Esophagus squamous epithelium (tissue), 5 donors: Measurements from ENCODE around the gene THRAP3. TPM values are rescaled to one million over a fixed set of nuclear protein-coding genes. Genes with fewer than 3 reads are reported as not detected.

Source experiments
- DNase-seq: peaks from one replicate; lab custom pipeline; 2025; lab: John Stamatoyannopoulos, UW
- H3K27ac ChIP-seq, 4 donors: fragments of 200-600 bp; sonication (generic); one replicate each; pipeline ENCODE4 v1.5.1; 2016 to 2019; ENCODE audit warnings: mild to moderate bottlenecking in 1 of 4
- H3K27me3 ChIP-seq, 4 donors: fragments of 200-600 bp; sonication (generic); 1 replicate in 3 of 4; 2 replicates in 1 of 4; pipeline versions ENCODE4 v1.5.1 to v1.6.0; 2017 to 2021; ENCODE audit warnings: antibody characterized with exemption in 1 of 4
- H3K36me3 ChIP-seq, 3 donors: fragments of 200-600 bp; sonication (generic); one replicate each; pipeline ENCODE4 v1.5.1; 2016 to 2019
- H3K4me1 ChIP-seq, 3 donors: fragments of 200-600 bp; sonication (generic); one replicate each; pipeline ENCODE4 v1.5.1; 2017 to 2019
- H3K4me3 ChIP-seq, 4 donors: fragments of 200-600 bp; sonication (generic); 1 replicate in 3 of 4; 2 replicates in 1 of 4; pipeline ENCODE4 v1.5.1; 2016 to 2019; ENCODE audit warnings: mild to moderate bottlenecking in 2 of 4, moderate library complexity in 1 of 4
- H3K9me3 ChIP-seq, 3 donors: fragments of 200-600 bp; sonication (generic); one replicate each; pipeline ENCODE4 v1.5.1; 2016 to 2019
- CTCF ChIP-seq, 6 experiments: fragments of 450-650 bp in 4 of 6; fragments of 200-600 bp in 2 of 6; sonication (generic) in 2 of 6; IDR thresholded peaks; one replicate each; pipeline ENCODE4 v1.5.1; 2016 to 2019; ENCODE audit warnings: antibody characterized with exemption in 6 of 6, mild to moderate bottlenecking in 4 of 6, moderate library complexity in 4 of 6
- POLR2A ChIP-seq, 4 donors: fragments of 450-650 bp; IDR thresholded peaks; one replicate each; pipeline ENCODE4 v1.6.1; 2017; ENCODE audit warnings: antibody characterized with exemption in 4 of 4, mild to moderate bottlenecking in 4 of 4, moderate library complexity in 3 of 4
- WGBS, 2 donors: methylation state at CpG; one replicate each; pipeline ENCODE4 v1.1.5; 2018; 5-methylcytosine and 5-hydroxymethylcytosine counted together
- intact Hi-C: fragments of 100-400 bp; cut with DNase I; formaldehyde crosslinking; loops from one replicate; pipeline ENCODE4 v1.15.0; 2022
- total RNA-seq, 4 donors: library from RNA; depleted of rRNA; stranded (reverse); fragments of >200 nt; gene quantifications; one replicate each; pipeline ENCODE4 v1.1.0, GENCODE V29; 2016
- donor health status: DM: yes; HTN: yes; CAD: no.

Gene THRAP3
- total RNA-seq, 4 donors from 2014 or later: 56.5 to 83.5 (median 73.6) TPM

- no peak for DNase-seq
- 89 to 94% methylated on average over 8 to 9 of the region's 9 CpGs for WGBS, 2 donors
- Histone ChIP-seq H3K27ac (no peak overlapping the region), H3K27me3 (no peaks in the 10 kb centered on the region), H3K36me3 (no peaks in the 10 kb centered on the region), H3K4me1 (peaks cover 0 to 13% (median 6%) of the 10 kb centered on the region in 3 donors), H3K4me3 (no peak overlapping the region), H3K9me3 (no peaks in the 10 kb centered on the region)
- TF ChIP-seq CTCF (IDR thresholded peaks at IDR 0.05) (no peak), POLR2A (IDR thresholded peaks at IDR 0.05) (no peak)
- intact Hi-C loops: no loop called here
Observed at GRCh38 chr1:36329817-36330216, 105.6 kb downstream of the THRAP3 start.

GRCh38 chr1:36330940-36331339, 106.7 kb downstream of the THRAP3 start:
- intact Hi-C loops: no loop called here
- TF ChIP-seq POLR2A (IDR thresholded peaks at IDR 0.05): no peak
- no peak for TF ChIP-seq CTCF (IDR thresholded peaks at IDR 0.05)
- Histone ChIP-seq H3K27ac (no peak overlapping the region), H3K36me3 (no peaks in the 10 kb centered on the region), H3K4me3 (no peak overlapping the region), H3K27me3 (no peaks in the 10 kb centered on the region), H3K9me3 (no peaks in the 10 kb centered on the region), H3K4me1 (peaks cover 0 to 13% (median 6%) of the 10 kb centered on the region in 3 donors)
- DNase-seq: no peak
- WGBS, 2 donors: 87 to 93% methylated on average over 15 of the region's 15 CpGs

GRCh38 chr1:36337830-36338229, 113.6 kb downstream of the THRAP3 start:
- 87 to 90% methylated on average over 6 of the region's 6 CpGs for WGBS, 2 donors

GRCh38 chr1:36339215-36339614, 115.0 kb downstream of the THRAP3 start:
- intact Hi-C loops: no loop called here
- peaks cover 0 to 51% (median 8%) of the 10 kb centered on the region in 3 donors for H3K36me3 ChIP-seq
- no peak for DNase-seq
- no peak for TF ChIP-seq CTCF (IDR thresholded peaks at IDR 0.05)
- TF ChIP-seq POLR2A (IDR thresholded peaks at IDR 0.05): no peak
- no peak overlapping the region for H3K27ac ChIP-seq
- no peaks in the 10 kb centered on the region for H3K9me3 ChIP-seq
- H3K27me3 ChIP-seq: no peaks in the 10 kb centered on the region
- WGBS, 2 donors: 75 to 83% methylated on average over 3 to 6 of the region's 7 CpGs
- no peak overlapping the region for H3K4me3 ChIP-seq
- peaks cover 3 to 21% (median 18%) of the 10 kb centered on the region in 3 donors for H3K4me1 ChIP-seq

More at GRCh38 chr1:36337830-36338229, 113.6 kb downstream of the THRAP3 start:
- Histone ChIP-seq H3K9me3 (no peaks in the 10 kb centered on the region), H3K4me1 (peaks cover 0 to 11% (median 10%) of the 10 kb centered on the region in 3 donors), H3K27me3 (no peaks in the 10 kb centered on the region), H3K36me3 (peaks cover 0 to 37% (median 8%) of the 10 kb centered on the region in 3 donors), H3K27ac (no peak overlapping the region), H3K4me3 (no peak overlapping the region)
- TF ChIP-seq CTCF (IDR thresholded peaks at IDR 0.05) (no peak), POLR2A (IDR thresholded peaks at IDR 0.05) (no peak)
- intact Hi-C loops: no loop called here
- no peak for DNase-seq

- WGBS, 2 donors: 72 to 96% methylated on average over 2 to 3 of the region's 9 CpGs
- Histone ChIP-seq H3K4me1 (peaks cover 3 to 21% (median 18%) of the 10 kb centered on the region in 3 donors), H3K9me3 (no peaks in the 10 kb centered on the region), H3K36me3 (peaks cover 0 to 55% (median 10%) of the 10 kb centered on the region in 3 donors), H3K27me3 (no peaks in the 10 kb centered on the region), H3K27ac (no peak overlapping the region), H3K4me3 (no peak overlapping the region)
- intact Hi-C loops: loop anchor here (5.0 kb wide), 1 partner anchor 83 kb away; no protein-coding TSS in a partner anchor
- DNase-seq: no peak
- TF ChIP-seq CTCF (IDR thresholded peaks at IDR 0.05) (no peak), POLR2A (IDR thresholded peaks at IDR 0.05) (no peak)
Observed at GRCh38 chr1:36339615-36340014, 115.4 kb downstream of the THRAP3 start.
